Colonic mucosa (tissue), 4 donors: Measurements from ENCODE around the gene HERPUD1. TPM values are rescaled to one million over a fixed set of nuclear protein-coding genes. Genes with fewer than 3 reads are reported as not detected.

ENCODE experiments used
- DNase-seq: peaks from one replicate; pipeline ENCODE4 v3.0.0-alpha.2; 2020
- H3K27ac ChIP-seq: fragments of 200-600 bp; one replicate; pipeline ENCODE4 v1.8.0; 2021
- H3K27me3 ChIP-seq: fragments of 200-600 bp; one replicate; pipeline ENCODE4 v1.8.0; 2021
- H3K36me3 ChIP-seq: fragments of 200-600 bp; one replicate; pipeline ENCODE4 v1.8.0; 2021
- H3K4me1 ChIP-seq: fragments of 200-600 bp; one replicate; pipeline ENCODE4 v1.8.0; 2021; ENCODE audit warnings: mild to moderate bottlenecking
- H3K4me3 ChIP-seq: fragments of 200-600 bp; one replicate; pipeline ENCODE4 v1.8.0; 2021
- H3K9ac ChIP-seq, 2 donors: one replicate each; pipeline ENCODE4 v1.7.0; 2013; ENCODE audit warnings: control low read depth in 2 of 2, low read depth in 2 of 2, low read length in 2 of 2
- H3K9me3 ChIP-seq: fragments of 200-600 bp; one replicate; pipeline ENCODE4 v1.8.0; 2021
- intact Hi-C: fragments of 100-400 bp; cut with DNase I; formaldehyde crosslinking; loops from one replicate; pipeline ENCODE4 v1.14.1; 2022
- total RNA-seq, 2 donors: library from RNA; stranded (reverse); fragmentation: NEBNext Ultra II Directional in 1 of 2; extraction: Animal tissue kit (Norgen Biotek cat#: 25700) in 1 of 2; gene quantifications; one replicate each; pipeline ENCODE4 v1.2.1, GENCODE V29; 2021
- TF ChIP-seq, protein P1 (sequence below): fragments of 200-600 bp; IDR thresholded peaks from one replicate; pipeline ENCODE4 v1.8.0; 2022; ENCODE audit warnings: antibody characterized with exemption, mild to moderate bottlenecking
- donor health status: healthy.
- donor health status: DM: no; HTN: no; CAD: no.
- donor health status: DM: no; HTN: no; CAD: no.

The HERPUD1 gene
- total RNA-seq, 2 donors from 2014 or later: 130 to 194 TPM

DNA sequence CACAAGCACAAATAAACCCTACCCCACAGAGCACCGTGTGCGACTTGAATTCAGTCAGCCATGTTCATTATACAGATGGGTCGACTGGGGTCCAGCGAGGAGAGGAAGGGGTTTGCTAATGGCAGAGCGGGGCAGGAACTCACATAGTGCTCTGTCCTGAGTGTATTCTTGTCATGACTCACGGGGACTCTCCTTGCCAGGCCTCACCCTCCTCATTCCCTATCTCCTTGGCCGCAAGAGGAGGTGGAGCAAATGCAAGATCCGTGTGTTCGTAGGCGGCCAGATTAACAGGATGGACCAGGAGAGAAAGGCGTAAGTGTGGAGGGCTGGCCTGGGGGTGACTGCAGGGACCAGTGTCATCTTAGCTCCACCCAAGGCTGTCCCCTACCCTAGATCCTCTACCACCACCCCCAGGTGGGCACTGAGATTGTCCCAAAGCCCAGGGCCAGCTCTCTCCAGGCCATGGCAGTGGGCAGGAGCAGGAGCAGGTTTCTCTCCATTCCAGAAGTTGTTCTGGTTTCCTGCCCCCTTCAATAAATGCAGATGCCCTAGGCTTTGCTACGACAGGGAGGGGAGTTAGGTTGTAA, 37.5 kb upstream of the HERPUD1 start:
- Histone ChIP-seq H3K27me3 (no peaks in the 10 kb centered on the region), H3K9ac (no peak overlapping the region), H3K4me3 (no peak overlapping the region), H3K4me1 (no peaks in the 10 kb centered on the region), H3K36me3 (no peaks in the 10 kb centered on the region), H3K27ac (no peak overlapping the region), H3K9me3 (no peaks in the 10 kb centered on the region)
- TF ChIP-seq, protein P1, sequence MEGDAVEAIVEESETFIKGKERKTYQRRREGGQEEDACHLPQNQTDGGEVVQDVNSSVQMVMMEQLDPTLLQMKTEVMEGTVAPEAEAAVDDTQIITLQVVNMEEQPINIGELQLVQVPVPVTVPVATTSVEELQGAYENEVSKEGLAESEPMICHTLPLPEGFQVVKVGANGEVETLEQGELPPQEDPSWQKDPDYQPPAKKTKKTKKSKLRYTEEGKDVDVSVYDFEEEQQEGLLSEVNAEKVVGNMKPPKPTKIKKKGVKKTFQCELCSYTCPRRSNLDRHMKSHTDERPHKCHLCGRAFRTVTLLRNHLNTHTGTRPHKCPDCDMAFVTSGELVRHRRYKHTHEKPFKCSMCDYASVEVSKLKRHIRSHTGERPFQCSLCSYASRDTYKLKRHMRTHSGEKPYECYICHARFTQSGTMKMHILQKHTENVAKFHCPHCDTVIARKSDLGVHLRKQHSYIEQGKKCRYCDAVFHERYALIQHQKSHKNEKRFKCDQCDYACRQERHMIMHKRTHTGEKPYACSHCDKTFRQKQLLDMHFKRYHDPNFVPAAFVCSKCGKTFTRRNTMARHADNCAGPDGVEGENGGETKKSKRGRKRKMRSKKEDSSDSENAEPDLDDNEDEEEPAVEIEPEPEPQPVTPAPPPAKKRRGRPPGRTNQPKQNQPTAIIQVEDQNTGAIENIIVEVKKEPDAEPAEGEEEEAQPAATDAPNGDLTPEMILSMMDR: no peak
- intact Hi-C loops: no loop called here
- no peak for DNase-seq

DNA sequence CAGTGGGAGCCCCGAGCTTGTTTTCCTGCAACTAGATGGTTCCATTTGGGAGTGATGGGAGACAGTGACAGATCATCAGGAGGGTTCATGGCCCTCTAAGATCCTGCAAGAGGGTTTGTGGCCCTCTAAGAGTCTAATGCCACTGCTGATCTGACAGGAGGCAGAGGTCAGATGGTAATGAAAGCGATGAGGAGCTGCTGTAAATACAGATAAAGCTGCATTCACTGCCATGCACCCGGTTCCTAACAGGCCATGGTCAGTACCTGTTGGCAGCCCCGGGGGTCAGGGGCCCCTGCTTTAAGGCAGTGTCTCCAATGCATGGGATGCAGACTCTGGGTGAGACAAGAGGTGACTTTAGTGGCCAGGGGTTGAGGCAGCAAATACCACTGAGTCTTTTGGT, 36.1 kb upstream of the HERPUD1 start:
- TF ChIP-seq, protein P1: no peak
- Histone ChIP-seq H3K27me3 (no peaks in the 10 kb centered on the region), H3K4me3 (no peak overlapping the region), H3K4me1 (no peaks in the 10 kb centered on the region), H3K36me3 (no peaks in the 10 kb centered on the region), H3K9me3 (no peaks in the 10 kb centered on the region), H3K27ac (no peak overlapping the region), H3K9ac (no peak overlapping the region)
- DNase-seq: no peak
- intact Hi-C loops: no loop called here

DNA sequence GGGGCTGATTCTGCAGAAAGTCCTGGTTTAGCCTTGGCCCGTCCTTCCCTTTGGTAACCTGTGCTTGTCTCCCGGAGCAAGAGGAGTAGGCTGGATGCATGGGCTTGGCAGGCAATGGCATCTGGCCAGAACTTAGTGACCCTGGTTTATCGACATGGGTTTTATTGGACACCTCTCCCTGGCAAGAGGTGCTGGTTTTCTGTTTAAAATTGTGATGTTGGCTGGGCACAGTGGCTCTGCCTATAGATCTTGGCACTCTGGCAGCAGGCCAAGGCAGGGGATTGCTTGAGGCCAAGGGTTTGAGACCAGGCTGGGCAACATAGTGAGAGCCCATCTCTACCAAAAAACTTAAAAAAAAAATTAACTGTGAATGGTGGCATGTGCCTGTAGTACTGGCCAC, 35.7 kb upstream of the HERPUD1 start:
- no peak overlapping the region for H3K27ac ChIP-seq
- TF ChIP-seq, protein P1: no peak
- H3K27me3 ChIP-seq: no peaks in the 10 kb centered on the region
- H3K4me3 ChIP-seq: no peak overlapping the region
- H3K4me1 ChIP-seq: no peaks in the 10 kb centered on the region
- intact Hi-C loops: no loop called here
- no peaks in the 10 kb centered on the region for H3K9me3 ChIP-seq
- H3K36me3 ChIP-seq: no peaks in the 10 kb centered on the region
- no peak overlapping the region for H3K9ac ChIP-seq
- no peak for DNase-seq

DNA sequence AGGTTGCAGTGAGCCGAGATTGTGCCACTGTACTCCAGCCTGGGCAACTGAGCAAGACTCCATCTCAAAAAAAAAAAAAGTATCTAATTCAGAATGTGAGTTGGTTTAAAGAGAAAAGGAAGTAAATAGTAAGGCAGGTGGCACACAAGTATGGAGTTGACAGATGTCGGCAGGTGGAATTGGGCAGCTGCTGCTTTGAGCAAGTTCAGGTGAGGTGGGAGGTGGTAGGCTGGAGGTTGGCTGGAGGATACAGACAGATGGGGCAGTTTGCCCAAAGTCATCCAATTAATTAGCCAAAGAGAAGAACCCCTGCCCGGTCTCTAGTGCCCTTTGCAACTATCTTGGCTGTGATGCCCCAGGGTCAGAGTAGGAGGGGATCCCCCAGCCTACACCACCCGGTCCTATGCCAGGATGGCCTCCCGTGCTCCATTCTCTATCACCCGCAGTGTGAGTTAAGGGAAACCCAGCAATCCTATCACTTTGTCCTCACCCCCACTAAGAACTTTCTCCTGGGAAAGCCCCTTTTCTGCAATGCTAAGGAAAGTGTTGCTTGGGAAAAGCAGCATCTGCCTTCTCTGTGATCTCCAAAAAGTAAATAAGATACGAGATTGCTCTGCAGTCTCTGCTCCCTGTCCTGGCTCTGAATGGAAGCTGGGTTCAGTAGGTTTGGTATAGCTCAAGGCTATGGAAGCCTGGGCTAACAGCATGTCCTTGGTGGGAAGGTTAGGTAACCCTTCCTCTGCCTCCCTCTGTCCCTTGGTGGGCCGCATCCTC, 34.7 kb upstream of the HERPUD1 start:
- intact Hi-C loops: no loop called here
- Histone ChIP-seq H3K27me3 (no peaks in the 10 kb centered on the region), H3K4me3 (no peak overlapping the region), H3K4me1 (no peaks in the 10 kb centered on the region), H3K9me3 (no peaks in the 10 kb centered on the region), H3K9ac (no peak overlapping the region), H3K27ac (no peak overlapping the region), H3K36me3 (no peaks in the 10 kb centered on the region)
- DNase-seq: no peak
- TF ChIP-seq, protein P1: no peak

DNA sequence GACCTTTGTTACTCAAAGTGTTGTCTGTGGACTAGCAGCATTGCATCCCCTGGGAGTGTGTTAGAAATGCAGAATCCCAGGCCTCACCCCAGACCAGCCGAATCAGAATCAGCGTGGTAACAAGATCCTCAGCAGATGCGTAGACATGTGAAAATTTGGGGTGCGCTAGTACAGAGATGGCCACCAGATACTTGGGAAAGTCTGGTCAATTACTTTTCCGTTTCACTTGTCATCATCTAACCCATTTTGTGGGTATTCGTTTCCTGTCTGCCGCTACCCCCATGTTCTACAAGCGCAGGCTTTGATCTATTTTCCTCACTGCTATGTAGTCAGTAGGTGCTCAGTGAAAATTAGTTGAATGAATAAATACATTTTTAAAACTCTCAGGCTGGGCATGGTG, 33.1 kb upstream of the HERPUD1 start:
- no peaks in the 10 kb centered on the region for H3K9me3 ChIP-seq
- TF ChIP-seq, protein P1: no peak
- no peaks in the 10 kb centered on the region for H3K36me3 ChIP-seq
- H3K9ac ChIP-seq: no peak overlapping the region
- DNase-seq: no peak
- no peak overlapping the region for H3K27ac ChIP-seq
- H3K27me3 ChIP-seq: no peaks in the 10 kb centered on the region
- intact Hi-C loops: no loop called here
- no peak overlapping the region for H3K4me3 ChIP-seq
- H3K4me1 ChIP-seq: no peaks in the 10 kb centered on the region
